SJSA1 (cell line): ENCODE measurements around the gene CMSS1. TPM values are rescaled to one million over a fixed set of nuclear protein-coding genes. Genes with fewer than 3 reads are reported as not detected.

ENCODE experiments used
- DNase-seq, 2 experiments: peaks; one replicate each; pipeline ENCODE4 v3.0.0-alpha.2; 2015 to 2020; ENCODE audit warnings: low spot score in 2 of 2, low read depth in 1 of 2
- H3K27ac ChIP-seq: fragments of 250-450 bp; sonication (Bioruptor Pico); 2 replicates; pipeline ENCODE4 v1.5.1; 2020; ENCODE audit warnings: mild to moderate bottlenecking, moderate library complexity
- H3K27me3 ChIP-seq: fragments of 250-450 bp; sonication (Bioruptor Pico); replicated peaks from 2 replicates; pipeline ENCODE4 v1.5.1; 2020; ENCODE audit warnings: mild to moderate bottlenecking, moderate library complexity
- H3K36me3 ChIP-seq: fragments of 250-450 bp; sonication (Bioruptor Pico); 2 replicates; pipeline ENCODE4 v1.5.1; 2020; ENCODE audit warnings: mild to moderate bottlenecking
- H3K4me1 ChIP-seq: fragments of 250-450 bp; sonication (Bioruptor Pico); replicated peaks from 2 replicates; pipeline ENCODE4 v1.6.1; 2021; ENCODE audit warnings: mild to moderate bottlenecking
- H3K4me3 ChIP-seq: fragments of 250-450 bp; sonication (Bioruptor Pico); 2 replicates; pipeline ENCODE4 v1.5.1; 2020; ENCODE audit warnings: mild to moderate bottlenecking
- H3K9me3 ChIP-seq: fragments of 250-450 bp; sonication (Bioruptor Pico); replicated peaks from 2 replicates; pipeline ENCODE4 v1.5.1; 2020; ENCODE audit warnings: mild to moderate bottlenecking
- total RNA-seq: library from RNA; depleted of rRNA; stranded (reverse); fragments of >200 nt; shearing (Covaris generic); gene quantifications from 2 replicates; pipeline ENCODE4 v1.2.3, GENCODE V29; 2014

The CMSS1 gene
- total RNA-seq, 1 experiment from 2014 or later: 29.5 TPM

DNA sequence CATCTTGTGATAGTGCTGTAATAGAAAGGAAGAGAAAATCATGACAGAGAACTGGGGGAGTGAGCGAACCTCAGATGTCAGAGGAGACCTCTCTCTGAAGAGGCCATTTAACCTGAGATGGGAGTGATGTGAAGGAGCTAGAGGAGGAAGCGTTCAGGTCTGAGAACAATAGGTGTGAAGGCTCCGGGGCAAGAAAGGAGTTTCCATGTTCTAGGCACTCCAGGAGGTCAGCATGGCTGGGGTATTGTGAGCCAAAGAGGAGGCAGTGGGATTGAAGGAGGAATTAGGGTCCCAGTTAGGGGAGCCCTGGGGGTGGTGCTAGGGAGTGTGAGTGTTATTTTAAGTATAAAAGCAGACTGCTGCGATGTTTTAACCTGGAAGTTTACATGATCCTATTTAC is 305.4 kb downstream of the CMSS1 start:
- H3K9me3 ChIP-seq: no peaks in the 10 kb centered on the region
- H3K4me1 ChIP-seq: no peaks in the 10 kb centered on the region; the same call in 1 of the 2 replicates
- no peak overlapping the region for H3K27ac ChIP-seq
- H3K4me3 ChIP-seq: no peak overlapping the region
- H3K27me3 ChIP-seq: no peaks in the 10 kb centered on the region
- no peak for DNase-seq
- no peaks in the 10 kb centered on the region for H3K36me3 ChIP-seq

DNA sequence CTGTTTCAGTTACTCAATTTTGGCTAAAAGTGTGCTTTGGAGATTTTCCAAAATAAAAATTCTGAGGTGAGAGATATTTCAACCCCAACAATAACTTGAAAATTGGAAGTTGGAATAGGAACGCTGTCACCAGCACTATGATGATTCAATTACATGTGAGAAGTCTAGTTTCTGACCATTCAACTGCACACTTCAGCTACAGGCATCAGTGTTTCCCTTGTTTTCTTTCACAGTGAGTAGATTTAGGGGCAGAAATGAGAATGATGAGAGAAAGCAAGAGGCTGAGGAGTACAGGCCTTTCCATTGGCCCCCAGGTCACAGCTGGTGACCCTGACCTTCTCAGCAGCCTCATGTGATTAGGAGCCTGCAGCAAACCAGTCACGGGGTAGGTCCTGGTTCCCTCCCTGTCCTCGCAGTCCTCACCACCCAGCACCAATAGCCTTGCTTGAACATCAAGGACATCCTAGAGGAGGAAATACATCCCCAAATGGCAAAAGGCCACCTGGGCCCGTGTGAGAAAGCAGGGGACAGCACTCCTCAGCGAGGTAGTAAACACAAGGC is 306.6 kb downstream of the CMSS1 start:
- DNase-seq: no peak
- Histone ChIP-seq H3K27ac (no peak overlapping the region), H3K9me3 (no peaks in the 10 kb centered on the region), H3K4me1 (no peaks in the 10 kb centered on the region; the same call in 1 of the 2 replicates), H3K4me3 (no peak overlapping the region), H3K36me3 (no peaks in the 10 kb centered on the region), H3K27me3 (no peaks in the 10 kb centered on the region)

- Histone ChIP-seq H3K36me3 (no peaks in the 10 kb centered on the region), H3K4me1 (no peaks in the 10 kb centered on the region; the same call in 1 of the 2 replicates), H3K9me3 (no peaks in the 10 kb centered on the region), H3K27ac (no peak overlapping the region), H3K27me3 (no peaks in the 10 kb centered on the region), H3K4me3 (no peak overlapping the region)
- DNase-seq: no peak
Observed at GRCh38 chr3:100125161-100125938, 307.7 kb downstream of the CMSS1 start.

DNA sequence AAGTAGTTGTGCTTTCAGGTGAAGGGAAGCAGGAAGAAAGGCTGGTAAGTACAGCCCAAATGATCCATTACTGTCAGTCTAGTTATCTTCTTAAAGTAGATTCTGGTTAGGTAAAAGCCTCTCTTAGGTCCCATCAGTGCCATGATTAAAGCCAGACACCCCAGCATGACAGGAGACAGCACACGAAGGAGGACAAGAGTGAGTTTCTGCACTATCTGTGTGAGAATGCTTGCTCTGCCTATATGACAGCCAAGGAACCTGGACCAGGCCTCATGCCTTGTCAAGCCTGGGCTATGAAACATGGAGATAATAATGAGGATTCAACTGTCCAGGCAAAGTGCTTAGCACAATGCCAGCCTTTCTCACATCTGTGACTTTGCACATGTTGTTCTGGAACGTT is 310.1 kb downstream of the CMSS1 start:
- no peak overlapping the region for H3K4me3 ChIP-seq
- H3K4me1 ChIP-seq: no peaks in the 10 kb centered on the region; the same call in 1 of the 2 replicates
- DNase-seq: no peak
- H3K27ac ChIP-seq: no peak overlapping the region
- H3K36me3 ChIP-seq: no peaks in the 10 kb centered on the region
- no peaks in the 10 kb centered on the region for H3K9me3 ChIP-seq
- H3K27me3 ChIP-seq: no peaks in the 10 kb centered on the region

GRCh38 chr3:100128565-100128964 is 310.9 kb downstream of the CMSS1 start:
- H3K4me1 ChIP-seq: no peaks in the 10 kb centered on the region; the same call in 1 of the 2 replicates

DNA sequence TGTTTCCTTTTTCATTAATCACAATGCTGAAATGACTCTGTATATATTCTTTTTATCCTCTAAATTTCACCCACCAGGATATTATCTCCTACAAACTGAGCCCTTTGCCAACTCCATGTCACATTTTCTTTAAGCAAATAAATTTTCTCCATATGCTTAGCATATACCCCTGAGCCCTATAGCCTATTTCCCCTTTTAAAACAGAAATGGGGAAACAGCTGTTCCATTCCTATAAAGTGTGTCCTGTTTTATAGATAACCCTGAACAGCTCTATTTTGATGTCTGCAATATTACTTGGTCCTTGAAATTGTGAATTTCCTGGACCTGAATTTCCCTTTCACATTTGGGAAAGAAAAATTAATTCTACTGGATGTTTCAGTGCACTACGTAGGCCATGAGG is 312.3 kb downstream of the CMSS1 start:
- no peaks in the 10 kb centered on the region for H3K36me3 ChIP-seq
- no peaks in the 10 kb centered on the region for H3K9me3 ChIP-seq
- no peaks in the 10 kb centered on the region for H3K27me3 ChIP-seq
- H3K4me3 ChIP-seq: no peak overlapping the region
- no peak for DNase-seq
- no peaks in the 10 kb centered on the region; the same call in 1 of the 2 replicates for H3K4me1 ChIP-seq
- no peak overlapping the region for H3K27ac ChIP-seq

More at GRCh38 chr3:100128565-100128964, 310.9 kb downstream of the CMSS1 start:
- no peak overlapping the region for H3K27ac ChIP-seq
- H3K27me3 ChIP-seq: no peaks in the 10 kb centered on the region
- H3K36me3 ChIP-seq: no peaks in the 10 kb centered on the region
- no peak for DNase-seq
- no peaks in the 10 kb centered on the region for H3K9me3 ChIP-seq
- H3K4me3 ChIP-seq: no peak overlapping the region

- no peaks in the 10 kb centered on the region for H3K9me3 ChIP-seq
- H3K27ac ChIP-seq: no peak overlapping the region
- no peaks in the 10 kb centered on the region for H3K36me3 ChIP-seq
- DNase-seq: no peak
- no peak overlapping the region for H3K4me3 ChIP-seq
- H3K27me3 ChIP-seq: no peaks in the 10 kb centered on the region
- no peaks in the 10 kb centered on the region for H3K4me1 ChIP-seq
Observed at GRCh38 chr3:100131241-100131640, 313.6 kb downstream of the CMSS1 start.

GRCh38 chr3:100136921-100137320 is 319.3 kb downstream of the CMSS1 start:
- Histone ChIP-seq H3K4me1 (no peaks in the 10 kb centered on the region), H3K4me3 (no peak overlapping the region), H3K27me3 (no peaks in the 10 kb centered on the region), H3K27ac (no peak overlapping the region), H3K36me3 (no peaks in the 10 kb centered on the region), H3K9me3 (no peaks in the 10 kb centered on the region)
- no peak for DNase-seq

- H3K9me3 ChIP-seq: no peaks in the 10 kb centered on the region
- H3K27me3 ChIP-seq: no peaks in the 10 kb centered on the region
- no peak overlapping the region for H3K27ac ChIP-seq
- H3K36me3 ChIP-seq: no peaks in the 10 kb centered on the region
- H3K4me1 ChIP-seq: no peaks in the 10 kb centered on the region
- no peak for DNase-seq
- H3K4me3 ChIP-seq: no peak overlapping the region
Observed at GRCh38 chr3:100140976-100141375, 323.3 kb downstream of the CMSS1 start.

GRCh38 chr3:100141586-100141985 is 323.9 kb downstream of the CMSS1 start:
- no peak overlapping the region for H3K4me3 ChIP-seq
- no peaks in the 10 kb centered on the region for H3K9me3 ChIP-seq
- no peak overlapping the region for H3K27ac ChIP-seq
- H3K27me3 ChIP-seq: no peaks in the 10 kb centered on the region
- no peaks in the 10 kb centered on the region for H3K4me1 ChIP-seq
- no peak for DNase-seq
- H3K36me3 ChIP-seq: no peaks in the 10 kb centered on the region

DNA sequence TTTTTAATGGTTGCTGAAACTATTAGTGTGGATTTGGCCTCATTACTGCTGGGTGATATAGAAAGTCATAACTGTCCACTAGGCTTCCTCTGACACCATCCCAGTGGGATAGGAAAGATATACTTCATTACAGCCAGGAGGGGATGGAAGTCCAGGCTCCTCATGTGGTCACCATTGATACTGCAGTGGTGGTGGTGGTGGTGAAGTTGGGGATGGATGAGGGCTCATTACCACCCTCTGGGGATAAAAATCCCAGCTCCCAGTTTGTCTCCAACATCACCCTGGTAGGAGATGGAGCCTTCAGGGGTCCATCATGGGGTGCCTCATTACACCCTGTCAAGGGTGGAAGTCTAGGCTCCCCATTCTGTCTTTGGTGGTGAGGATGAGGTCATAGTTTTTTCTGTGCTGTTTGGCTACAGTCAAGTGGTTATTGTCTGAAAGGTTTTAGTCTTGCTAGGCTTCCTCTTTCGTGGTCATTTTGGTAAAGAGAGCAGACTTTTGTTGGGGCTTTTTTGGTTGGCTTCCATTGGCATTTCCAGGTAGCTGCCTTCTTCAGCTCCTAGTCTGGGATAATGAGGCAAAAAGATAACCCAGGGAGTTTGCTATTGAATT is 326.7 kb downstream of the CMSS1 start:
- Histone ChIP-seq H3K4me1 (no peaks in the 10 kb centered on the region), H3K27me3 (no peaks in the 10 kb centered on the region), H3K27ac (no peak overlapping the region), H3K9me3 (no peaks in the 10 kb centered on the region), H3K4me3 (no peak overlapping the region), H3K36me3 (no peaks in the 10 kb centered on the region)
- no peak for DNase-seq

- Histone ChIP-seq H3K4me1 (no peaks in the 10 kb centered on the region), H3K9me3 (no peaks in the 10 kb centered on the region), H3K27ac (no peak overlapping the region), H3K36me3 (no peaks in the 10 kb centered on the region), H3K4me3 (no peak overlapping the region), H3K27me3 (no peaks in the 10 kb centered on the region)
- no peak for DNase-seq
Observed at GRCh38 chr3:100149130-100149529, 331.5 kb downstream of the CMSS1 start.

DNA sequence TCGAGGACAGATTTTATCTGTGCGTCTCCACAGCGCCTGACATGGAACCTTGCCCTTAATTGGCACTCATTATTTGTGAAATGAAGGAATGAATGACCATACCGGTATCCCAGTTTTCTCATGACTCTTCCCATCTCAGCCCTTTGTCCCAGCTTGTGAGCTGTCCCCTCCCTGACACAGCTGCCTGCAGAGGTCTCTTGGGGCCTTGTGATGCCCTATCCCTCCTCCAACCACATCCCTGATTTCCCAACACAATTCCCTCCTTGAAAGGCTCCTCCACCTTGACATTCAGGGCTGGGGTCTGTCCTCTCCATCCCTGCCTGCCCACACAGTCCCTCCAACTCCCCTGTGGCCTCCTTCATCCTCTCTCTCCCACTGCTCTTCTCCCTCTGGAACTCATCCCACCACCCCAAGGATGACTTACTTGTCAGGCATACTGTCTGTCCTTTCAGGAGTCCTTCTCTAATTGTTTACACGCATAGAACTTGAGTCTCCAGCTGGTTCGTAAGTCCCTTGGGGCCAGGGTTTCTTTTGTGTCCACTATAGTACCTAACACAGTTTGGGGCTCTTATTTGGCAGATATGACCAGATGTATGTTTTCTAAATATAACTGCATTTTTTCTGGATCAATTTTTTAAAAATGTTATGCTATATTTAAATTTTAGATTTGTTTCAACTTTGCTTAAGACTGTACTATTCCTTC is 332.2 kb downstream of the CMSS1 start:
- Histone ChIP-seq H3K4me3 (no peak overlapping the region), H3K36me3 (no peaks in the 10 kb centered on the region), H3K9me3 (0 out of 2 replicates have a peak, but pooled peaks cover under 1% of the 10 kb centered on the region), H3K27me3 (no peaks in the 10 kb centered on the region), H3K27ac (no peak overlapping the region), H3K4me1 (no peaks in the 10 kb centered on the region)
- no peak for DNase-seq

- Histone ChIP-seq H3K27me3 (no peaks in the 10 kb centered on the region), H3K27ac (no peak overlapping the region), H3K4me1 (no peaks in the 10 kb centered on the region), H3K9me3 (peaks cover 4% of the 10 kb centered on the region; the same call in 1 of the 2 replicates), H3K36me3 (no peaks in the 10 kb centered on the region), H3K4me3 (no peak overlapping the region)
- DNase-seq: no peak
Observed at GRCh38 chr3:100150473-100150872, 332.8 kb downstream of the CMSS1 start.
